T-helper 2 cell treated with Interferon-gamma antibody and Interleukin-4, amounts not matched to agents 5 μg/mL and 100 μg/mL, for 36 hours (primary cell): ENCODE results near the gene ADAMTSL3.
"Not testable (repeated sequence)": the region's sequence is repeated elsewhere in the genome, so short reads cannot be mapped to it uniquely, and the experiment has no call there.

Source experiments
- DNase-seq: peaks from one replicate; pipeline ENCODE4 v3.0.0; 2021; ENCODE audit warnings: low spot score
- H3K27ac Mint-ChIP-seq: one replicate; pipeline ENCODE4 v1.8.0; 2021; ENCODE audit warnings: mild to moderate bottlenecking, mixed read lengths
- H3K27me3 Mint-ChIP-seq: one replicate; pipeline ENCODE4 v1.8.0; 2021; ENCODE audit warnings: low read depth, mixed read lengths
- H3K36me3 Mint-ChIP-seq: one replicate; pipeline ENCODE4 v1.8.0; 2021; ENCODE audit warnings: low read depth, mixed read lengths
- H3K4me1 Mint-ChIP-seq: one replicate; pipeline ENCODE4 v1.8.0; 2021; ENCODE audit warnings: low read depth, mixed read lengths
- H3K4me3 Mint-ChIP-seq: one replicate; pipeline ENCODE4 v1.8.0; 2022; ENCODE audit warnings: mild to moderate bottlenecking, moderate library complexity, mixed read lengths
- H3K9me3 Mint-ChIP-seq: one replicate; pipeline ENCODE4 v1.8.0; 2021; ENCODE audit warnings: mixed read lengths

ADAMTSL3 gene

GRCh38 chr15:83940136-83940535, 286.2 kb downstream of the ADAMTSL3 start:
- peaks cover 18% of the 10 kb centered on the region for H3K27me3 Mint-ChIP-seq

GRCh38 chr15:83943043-83943442, 289.1 kb downstream of the ADAMTSL3 start:
- H3K4me1 Mint-ChIP-seq = no peaks in the 10 kb centered on the region

More at GRCh38 chr15:83940136-83940535, 286.2 kb downstream of the ADAMTSL3 start:
- no peaks in the 10 kb centered on the region for H3K4me1 Mint-ChIP-seq
- H3K9me3 Mint-ChIP-seq = no peaks in the 10 kb centered on the region
- H3K36me3 Mint-ChIP-seq = peaks cover 1% of the 10 kb centered on the region
- DNase-seq = no peak
- H3K27ac Mint-ChIP-seq = no peak overlapping the region
- no peak overlapping the region for H3K4me3 Mint-ChIP-seq

GRCh38 chr15:83943849-83944404, 290.0 kb downstream of the ADAMTSL3 start:
- no peaks in the 10 kb centered on the region for H3K36me3 Mint-ChIP-seq
- no peaks in the 10 kb centered on the region for H3K4me1 Mint-ChIP-seq
- DNase-seq = no peak
- H3K4me3 Mint-ChIP-seq = no peak overlapping the region
- H3K27me3 Mint-ChIP-seq = peaks cover 9% of the 10 kb centered on the region
- no peak overlapping the region for H3K27ac Mint-ChIP-seq
- H3K9me3 Mint-ChIP-seq = peaks cover under 1% of the 10 kb centered on the region

More at GRCh38 chr15:83943043-83943442, 289.1 kb downstream of the ADAMTSL3 start:
- H3K27me3 Mint-ChIP-seq = peaks cover 13% of the 10 kb centered on the region
- H3K36me3 Mint-ChIP-seq = no peaks in the 10 kb centered on the region
- H3K9me3 Mint-ChIP-seq = no peaks in the 10 kb centered on the region
- no peak for DNase-seq
- no peak overlapping the region for H3K27ac Mint-ChIP-seq
- no peak overlapping the region for H3K4me3 Mint-ChIP-seq

GRCh38 chr15:83947156-83947555, 293.2 kb downstream of the ADAMTSL3 start:
- H3K27ac Mint-ChIP-seq = no peak overlapping the region
- H3K4me1 Mint-ChIP-seq = no peaks in the 10 kb centered on the region
- H3K9me3 Mint-ChIP-seq = peaks cover 13% of the 10 kb centered on the region
- H3K36me3 Mint-ChIP-seq = no peaks in the 10 kb centered on the region
- no peak for DNase-seq
- no peak overlapping the region for H3K4me3 Mint-ChIP-seq
- H3K27me3 Mint-ChIP-seq = peaks cover 29% of the 10 kb centered on the region

GRCh38 chr15:83954506-83954905, 300.6 kb downstream of the ADAMTSL3 start:
- Mint-ChIP-seq H3K36me3 (no peaks in the 10 kb centered on the region), H3K27ac (no peak overlapping the region), H3K4me3 (no peak overlapping the region), H3K27me3 (peaks cover 18% of the 10 kb centered on the region), H3K9me3 (peaks cover 7% of the 10 kb centered on the region), H3K4me1 (no peaks in the 10 kb centered on the region)
- DNase-seq = no peak

- Mint-ChIP-seq H3K36me3 (no peaks in the 10 kb centered on the region), H3K27ac (no peak overlapping the region), H3K4me1 (no peaks in the 10 kb centered on the region), H3K9me3 (peaks cover 4% of the 10 kb centered on the region), H3K27me3 (peaks cover 17% of the 10 kb centered on the region), H3K4me3 (no peak overlapping the region)
- no peak for DNase-seq
Observed at GRCh38 chr15:83955806-83956265, 301.9 kb downstream of the ADAMTSL3 start.

- Mint-ChIP-seq H3K27ac (no peak overlapping the region), H3K4me3 (no peak overlapping the region), H3K36me3 (no peaks in the 10 kb centered on the region), H3K4me1 (no peaks in the 10 kb centered on the region), H3K27me3 (peaks cover 14% of the 10 kb centered on the region), H3K9me3 (no peaks in the 10 kb centered on the region)
- no peak for DNase-seq
Observed at GRCh38 chr15:83956887-83957286, 303.0 kb downstream of the ADAMTSL3 start.

- Mint-ChIP-seq H3K36me3 (no peaks in the 10 kb centered on the region), H3K27ac (no peak overlapping the region), H3K9me3 (peaks cover 5% of the 10 kb centered on the region), H3K4me1 (no peaks in the 10 kb centered on the region), H3K4me3 (no peak overlapping the region), H3K27me3 (peaks cover 9% of the 10 kb centered on the region)
- no peak for DNase-seq
Observed at GRCh38 chr15:83959477-83959876, 305.6 kb downstream of the ADAMTSL3 start.

GRCh38 chr15:83960192-83960829, 306.4 kb downstream of the ADAMTSL3 start:
- no peak for DNase-seq
- peaks cover 10% of the 10 kb centered on the region for H3K9me3 Mint-ChIP-seq
- H3K36me3 Mint-ChIP-seq = no peaks in the 10 kb centered on the region
- H3K4me1 Mint-ChIP-seq = no peaks in the 10 kb centered on the region
- no peak overlapping the region for H3K27ac Mint-ChIP-seq
- H3K4me3 Mint-ChIP-seq = no peak overlapping the region
- H3K27me3 Mint-ChIP-seq = peaks cover 9% of the 10 kb centered on the region

- no peak overlapping the region for H3K4me3 Mint-ChIP-seq
- H3K36me3 Mint-ChIP-seq = no peaks in the 10 kb centered on the region
- H3K27ac Mint-ChIP-seq = no peak overlapping the region
- peaks cover 12% of the 10 kb centered on the region for H3K27me3 Mint-ChIP-seq
- no peaks in the 10 kb centered on the region for H3K4me1 Mint-ChIP-seq
- peaks cover 10% of the 10 kb centered on the region for H3K9me3 Mint-ChIP-seq
- no peak for DNase-seq
Observed at GRCh38 chr15:83961311-83961710, 307.4 kb downstream of the ADAMTSL3 start.

GRCh38 chr15:83964967-83965366, 311.0 kb downstream of the ADAMTSL3 start:
- not testable (repeated sequence) for H3K36me3 Mint-ChIP-seq, H3K27ac Mint-ChIP-seq, H3K4me3 Mint-ChIP-seq, DNase-seq, H3K4me1 Mint-ChIP-seq
- peaks cover 14% of the 10 kb centered on the region for H3K9me3 Mint-ChIP-seq
- peaks cover 12% of the 10 kb centered on the region for H3K27me3 Mint-ChIP-seq

GRCh38 chr15:83970295-83970890, 316.5 kb downstream of the ADAMTSL3 start:
- H3K36me3 Mint-ChIP-seq = no peaks in the 10 kb centered on the region
- H3K9me3 Mint-ChIP-seq = peaks cover 4% of the 10 kb centered on the region
- H3K27me3 Mint-ChIP-seq = peaks cover 9% of the 10 kb centered on the region
- DNase-seq = no peak
- no peak overlapping the region for H3K4me3 Mint-ChIP-seq
- no peak overlapping the region for H3K27ac Mint-ChIP-seq
- H3K4me1 Mint-ChIP-seq = no peaks in the 10 kb centered on the region

- Mint-ChIP-seq H3K4me1 (no peaks in the 10 kb centered on the region), H3K4me3 (no peak overlapping the region), H3K27ac (no peak overlapping the region), H3K27me3 (peaks cover 5% of the 10 kb centered on the region), H3K9me3 (peaks cover 4% of the 10 kb centered on the region), H3K36me3 (no peaks in the 10 kb centered on the region)
- no peak for DNase-seq
Observed at GRCh38 chr15:83971992-83972391, 318.1 kb downstream of the ADAMTSL3 start.

- Mint-ChIP-seq H3K36me3 (no peaks in the 10 kb centered on the region), H3K4me3 (no peak overlapping the region), H3K9me3 (peaks cover 3% of the 10 kb centered on the region), H3K4me1 (no peaks in the 10 kb centered on the region), H3K27me3 (peaks cover 5% of the 10 kb centered on the region), H3K27ac (no peak overlapping the region)
- DNase-seq = no peak
Observed at GRCh38 chr15:83973816-83974215, 319.9 kb downstream of the ADAMTSL3 start.
